Osteocyte (in vitro differentiated cells): ENCODE data around the gene GET4. TPM values are rescaled to one million over a fixed set of nuclear protein-coding genes. Genes with fewer than 3 reads are reported as not detected.

Experiments
- DNase-seq: peaks from one replicate; pipeline ENCODE4 v3.0.0; 2021; ENCODE audit warnings: mixed read lengths; ENCODE audit not compliant: unreplicated experiment; ENCODE audit errors: extremely low spot score
- H3K27ac Mint-ChIP-seq: one replicate; pipeline ENCODE4 v1.8.0; 2021; ENCODE audit warnings: mild to moderate bottlenecking, mixed read lengths; ENCODE audit not compliant: unreplicated experiment
- H3K27me3 Mint-ChIP-seq: one replicate; pipeline ENCODE4 v1.8.0; 2021; ENCODE audit warnings: mixed read lengths; ENCODE audit not compliant: unreplicated experiment
- H3K36me3 Mint-ChIP-seq: one replicate; pipeline ENCODE4 v1.8.0; 2021; ENCODE audit warnings: mixed read lengths; ENCODE audit not compliant: unreplicated experiment
- H3K4me1 Mint-ChIP-seq: one replicate; pipeline ENCODE4 v1.8.0; 2021; ENCODE audit warnings: mixed read lengths; ENCODE audit not compliant: unreplicated experiment
- H3K4me3 Mint-ChIP-seq: one replicate; pipeline ENCODE4 v1.8.0; 2021; ENCODE audit warnings: mild to moderate bottlenecking, moderate library complexity, mixed read lengths; ENCODE audit not compliant: unreplicated experiment
- H3K9me3 Mint-ChIP-seq: one replicate; pipeline ENCODE4 v1.8.0; 2021; ENCODE audit warnings: mixed read lengths; ENCODE audit not compliant: unreplicated experiment
- total RNA-seq: library from RNA; stranded (reverse); gene quantifications from 2 replicates; pipeline ENCODE4 v1.2.1, GENCODE V29; 2021
- TF ChIP-seq, protein P1 (sequence below): fragments of 200-600 bp; sonication (generic); IDR thresholded peaks from 2 replicates; pipeline ENCODE4 v1.5.0; 2021; ENCODE audit warnings: antibody characterized with exemption, mild to moderate bottlenecking, moderate library complexity

Gene GET4
- total RNA-seq, 1 donor from 2014 or later, result 33.7 TPM

DNA sequence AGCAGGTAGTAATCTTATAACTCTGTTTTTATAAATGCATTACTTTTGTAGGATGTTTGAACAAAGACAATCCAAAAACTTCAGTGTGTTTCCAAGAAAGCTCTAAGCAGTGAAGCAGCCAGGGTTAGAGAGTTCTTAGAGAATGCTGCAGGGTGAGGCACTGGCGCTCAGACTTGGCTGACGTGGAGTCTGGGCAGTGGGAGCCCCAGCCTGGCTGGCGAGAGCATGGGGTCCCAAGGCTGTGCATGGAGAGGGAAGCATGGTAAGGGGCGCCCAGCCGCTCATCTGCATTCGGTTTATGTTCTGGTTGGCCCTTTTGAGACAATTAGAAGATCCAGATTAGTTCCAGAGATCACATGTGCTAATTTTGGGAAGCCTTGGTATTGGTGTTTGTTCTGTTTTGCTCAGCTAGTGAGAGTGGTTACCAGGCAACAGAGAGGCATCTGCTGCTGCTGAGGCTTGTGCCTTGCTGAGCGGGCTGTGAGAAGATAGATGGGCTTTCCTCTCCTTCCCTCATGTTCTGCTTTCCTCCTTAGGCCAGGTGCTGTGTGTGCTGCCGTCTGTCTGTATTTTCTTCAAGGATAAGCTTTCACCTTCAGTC is 33.8 kb upstream of the GET4 start:
- Mint-ChIP-seq H3K4me3 (no peak overlapping the region), H3K36me3 (peaks cover 46% of the 10 kb centered on the region), H3K4me1 (peaks cover 2% of the 10 kb centered on the region), H3K9me3 (no peaks in the 10 kb centered on the region), H3K27ac (no peak overlapping the region), H3K27me3 (no peaks in the 10 kb centered on the region)
- DNase-seq, result no peak
- TF ChIP-seq, protein P1, sequence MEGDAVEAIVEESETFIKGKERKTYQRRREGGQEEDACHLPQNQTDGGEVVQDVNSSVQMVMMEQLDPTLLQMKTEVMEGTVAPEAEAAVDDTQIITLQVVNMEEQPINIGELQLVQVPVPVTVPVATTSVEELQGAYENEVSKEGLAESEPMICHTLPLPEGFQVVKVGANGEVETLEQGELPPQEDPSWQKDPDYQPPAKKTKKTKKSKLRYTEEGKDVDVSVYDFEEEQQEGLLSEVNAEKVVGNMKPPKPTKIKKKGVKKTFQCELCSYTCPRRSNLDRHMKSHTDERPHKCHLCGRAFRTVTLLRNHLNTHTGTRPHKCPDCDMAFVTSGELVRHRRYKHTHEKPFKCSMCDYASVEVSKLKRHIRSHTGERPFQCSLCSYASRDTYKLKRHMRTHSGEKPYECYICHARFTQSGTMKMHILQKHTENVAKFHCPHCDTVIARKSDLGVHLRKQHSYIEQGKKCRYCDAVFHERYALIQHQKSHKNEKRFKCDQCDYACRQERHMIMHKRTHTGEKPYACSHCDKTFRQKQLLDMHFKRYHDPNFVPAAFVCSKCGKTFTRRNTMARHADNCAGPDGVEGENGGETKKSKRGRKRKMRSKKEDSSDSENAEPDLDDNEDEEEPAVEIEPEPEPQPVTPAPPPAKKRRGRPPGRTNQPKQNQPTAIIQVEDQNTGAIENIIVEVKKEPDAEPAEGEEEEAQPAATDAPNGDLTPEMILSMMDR, result no peak

DNA sequence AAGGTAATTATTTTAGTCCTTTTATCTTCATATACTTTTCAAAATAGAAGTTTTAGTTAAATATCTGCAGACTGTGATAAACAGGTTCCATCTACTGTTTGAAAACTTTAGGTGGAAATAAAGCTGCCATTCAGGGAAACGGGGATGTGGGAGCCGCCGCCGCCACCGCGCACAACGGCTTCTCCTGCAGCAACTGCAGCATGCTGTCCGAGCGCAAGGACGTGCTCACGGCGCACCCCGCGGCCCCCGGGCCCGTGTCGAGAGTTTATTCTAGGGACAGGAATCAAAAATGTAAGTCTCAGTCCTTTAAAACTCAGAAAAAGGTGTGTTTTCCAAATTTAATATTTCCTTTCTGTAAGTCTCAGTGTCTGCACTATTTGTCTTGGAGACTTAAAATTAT is 33.1 kb upstream of the GET4 start:
- Mint-ChIP-seq H3K36me3 (peaks cover 47% of the 10 kb centered on the region), H3K27me3 (no peaks in the 10 kb centered on the region), H3K9me3 (no peaks in the 10 kb centered on the region), H3K4me1 (no peaks in the 10 kb centered on the region), H3K27ac (no peak overlapping the region), H3K4me3 (no peak overlapping the region)
- DNase-seq, result no peak
- TF ChIP-seq, protein P1, result no peak

DNA sequence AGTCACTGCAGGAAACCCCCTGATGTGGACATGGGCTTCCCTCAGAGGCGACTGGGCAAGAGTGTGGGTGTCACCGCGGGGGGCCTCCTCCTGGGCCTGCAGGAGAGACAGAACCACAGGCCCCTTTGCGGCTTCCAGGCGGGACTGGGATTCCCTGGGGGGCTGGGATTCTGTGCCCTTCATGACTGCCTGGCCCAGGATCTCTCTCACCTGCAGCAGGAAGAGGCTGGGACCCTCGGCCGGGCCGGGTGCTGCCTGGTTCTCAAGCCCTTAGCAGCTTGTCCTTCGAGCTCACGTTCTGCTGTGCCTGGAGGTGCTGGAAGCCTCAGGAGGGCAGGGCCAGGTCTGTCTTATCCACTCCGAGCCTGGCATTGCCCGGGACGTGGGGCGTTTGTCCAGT is 32.3 kb upstream of the GET4 start:
- Mint-ChIP-seq H3K27me3 (no peaks in the 10 kb centered on the region), H3K4me3 (no peak overlapping the region), H3K27ac (no peak overlapping the region), H3K9me3 (no peaks in the 10 kb centered on the region), H3K4me1 (no peaks in the 10 kb centered on the region), H3K36me3 (peaks cover 47% of the 10 kb centered on the region)
- TF ChIP-seq, protein P1, result no peak
- DNase-seq, result no peak

DNA sequence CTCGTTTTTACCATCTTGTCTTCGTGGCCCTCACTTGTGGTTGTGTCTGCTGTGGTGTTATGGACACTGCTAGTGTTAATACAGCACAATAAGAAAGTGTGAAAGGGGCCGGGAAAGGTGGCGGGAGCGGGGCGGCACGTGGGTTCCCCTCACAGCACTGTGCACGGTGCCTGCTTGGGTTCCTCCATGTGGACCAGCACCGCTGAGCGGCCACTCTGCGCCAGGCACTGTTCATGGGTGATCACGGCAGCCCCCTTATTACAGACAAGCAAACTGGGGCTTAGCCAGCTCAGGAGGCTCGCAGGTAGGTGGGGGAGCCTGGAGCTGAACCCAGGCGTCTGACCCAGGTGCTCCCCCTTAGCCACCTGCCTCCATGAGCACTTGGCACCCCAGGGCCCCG is 31.8 kb upstream of the GET4 start:
- Mint-ChIP-seq H3K27ac (no peak overlapping the region), H3K9me3 (no peaks in the 10 kb centered on the region), H3K4me3 (no peak overlapping the region), H3K4me1 (no peaks in the 10 kb centered on the region), H3K27me3 (no peaks in the 10 kb centered on the region), H3K36me3 (peaks cover 49% of the 10 kb centered on the region)
- TF ChIP-seq, protein P1, result no peak
- no peak for DNase-seq

DNA sequence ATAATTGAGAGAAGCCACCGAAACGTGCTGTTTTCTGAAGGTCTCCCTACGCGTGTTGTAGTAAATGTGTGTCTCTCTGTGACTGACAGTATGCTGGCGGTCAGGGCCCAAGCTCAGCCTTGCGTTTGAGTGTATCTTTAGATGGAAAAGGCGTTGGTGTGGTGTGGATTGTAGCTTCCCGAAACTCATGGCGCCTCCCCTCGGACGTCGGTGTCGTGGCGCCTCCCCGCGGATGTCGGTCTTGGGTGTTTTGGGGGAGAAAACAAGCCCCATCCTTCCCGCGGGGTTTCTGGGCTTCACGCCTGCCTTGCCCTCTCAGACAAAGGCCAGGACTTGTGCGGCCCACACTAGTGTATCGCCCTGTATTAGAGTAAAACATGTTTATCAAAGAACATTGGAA is 31.3 kb upstream of the GET4 start:
- no peaks in the 10 kb centered on the region for H3K27me3 Mint-ChIP-seq
- H3K4me3 Mint-ChIP-seq, result no peak overlapping the region
- no peaks in the 10 kb centered on the region for H3K4me1 Mint-ChIP-seq
- no peaks in the 10 kb centered on the region for H3K9me3 Mint-ChIP-seq
- TF ChIP-seq, protein P1, result no peak
- H3K27ac Mint-ChIP-seq, result no peak overlapping the region
- peaks cover 49% of the 10 kb centered on the region for H3K36me3 Mint-ChIP-seq
- no peak for DNase-seq
